ENCODE results near the gene RBBP6. TPM values are rescaled to one million over a fixed set of nuclear protein-coding genes. Genes with fewer than 3 reads are reported as not detected.

Gene RBBP6
- polyA plus RNA-seq, 1 donor = 61.8 TPM

DNA sequence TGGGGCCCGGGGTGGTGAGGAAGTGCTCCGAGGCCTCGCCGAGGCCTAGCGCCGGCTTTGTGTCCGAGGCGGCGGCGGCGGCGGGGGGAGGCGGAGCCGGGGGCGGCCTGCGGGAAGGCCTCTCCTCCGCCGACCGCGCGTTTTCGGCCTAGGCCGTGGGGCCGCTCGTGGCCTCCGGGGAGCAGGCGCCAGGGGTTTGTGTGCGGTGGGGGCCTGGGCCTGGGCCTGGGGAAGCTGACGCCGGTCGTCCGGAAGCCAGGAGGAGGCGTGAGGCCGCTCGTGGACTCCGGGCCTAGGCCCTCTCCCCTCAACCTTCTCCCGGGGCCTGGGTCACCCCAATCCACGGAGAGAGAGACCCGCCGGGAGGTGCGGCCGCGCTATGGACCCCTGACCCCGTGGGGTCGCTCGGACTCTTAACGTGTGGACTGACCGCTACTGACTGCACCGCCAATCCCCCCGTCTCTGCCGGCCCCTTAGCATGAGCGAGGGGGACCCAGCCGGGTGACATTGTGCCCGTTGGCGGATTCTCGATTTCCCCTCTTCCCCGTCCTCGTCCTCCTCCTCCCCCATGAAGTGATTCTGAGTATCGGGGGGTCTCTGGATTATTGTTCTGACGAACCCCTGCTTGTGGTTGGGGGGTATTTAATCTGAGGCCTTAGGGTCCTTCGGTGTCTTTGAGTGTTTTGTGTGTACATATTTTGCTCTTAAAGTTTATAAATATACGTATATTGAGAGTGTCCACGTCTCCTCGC, 660 bp downstream of the RBBP6 start:
- Histone ChIP-seq H3K27ac (ENCODE audit: low read length) (peak overlapping the region; percentile 100), H3K27me3 (ENCODE audit: control insufficient read depth, insufficient read depth, low read length) (no peaks in the 10 kb centered on the region), H3K4me3 (ENCODE audit: low read length) (peak overlapping the region; percentile 98), H3K4me1 (ENCODE audit: control insufficient read depth, insufficient read depth, low read length) (no peaks in the 10 kb centered on the region), H3K9me3 (ENCODE audit: control insufficient read depth, low read depth, low read length) (no peaks in the 10 kb centered on the region), H3K36me3 (ENCODE audit: control insufficient read depth, insufficient read depth, low read length) (no peaks in the 10 kb centered on the region)
- DNase-seq = peak; percentile 26 to 76
- 0% methylated on average over 3 of the region's 64 CpGs for WGBS (ENCODE audit: insufficient coverage, low lambda C conversion rate)

- H3K4me1 ChIP-seq (ENCODE audit: control insufficient read depth, insufficient read depth, low read length) = no peaks in the 10 kb centered on the region
- no CpG with 5 or more reads among the region's 12 CpGs for WGBS (ENCODE audit: insufficient coverage, low lambda C conversion rate)
- DNase-seq = peak in 1 of 2 donors; percentile 59
These were observed 1.3 kb downstream of the RBBP6 start for GRCh38 chr16:24540602-24541210.

DNA sequence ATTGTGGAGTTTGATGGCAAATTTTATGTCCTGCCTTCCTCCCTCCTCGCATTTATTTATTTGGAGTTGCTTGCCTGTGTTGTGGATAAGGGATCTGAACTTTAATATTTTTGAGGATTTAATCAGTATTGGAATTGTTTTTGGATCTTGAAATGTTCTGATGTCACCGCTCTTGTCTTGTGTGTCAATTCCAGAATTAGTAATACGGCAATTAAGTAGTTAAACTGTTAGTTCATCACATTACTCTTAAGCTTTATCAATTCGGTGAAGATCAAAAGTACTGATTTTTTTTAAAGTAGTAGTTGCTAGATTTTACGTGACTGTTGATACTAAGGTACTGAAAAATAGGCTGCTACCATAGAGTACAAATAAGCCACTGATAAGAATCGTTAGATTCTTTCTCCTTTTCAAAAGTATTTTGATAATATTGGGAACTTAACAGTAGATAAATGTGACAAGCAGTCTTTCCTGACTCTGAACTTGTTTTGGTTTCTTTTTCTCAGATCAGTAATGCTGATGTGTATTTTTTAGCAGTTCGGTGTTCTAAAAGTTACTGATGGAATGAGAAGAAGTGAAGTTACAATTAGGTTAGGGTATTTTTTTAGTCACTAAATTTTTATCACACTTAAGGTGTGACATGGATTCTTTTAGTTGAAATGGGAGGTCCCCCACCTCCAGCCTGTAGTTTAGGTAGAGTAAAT, 2.0 kb downstream of the RBBP6 start:
- Histone ChIP-seq H3K27ac (ENCODE audit: low read length) (peak overlapping the region; percentile 100), H3K4me3 (ENCODE audit: low read length) (peak overlapping the region; percentile 98), H3K36me3 (ENCODE audit: control insufficient read depth, insufficient read depth, low read length) (peaks cover 2% of the 10 kb centered on the region), H3K27me3 (ENCODE audit: control insufficient read depth, insufficient read depth, low read length) (no peaks in the 10 kb centered on the region), H3K9me3 (ENCODE audit: control insufficient read depth, low read depth, low read length) (no peaks in the 10 kb centered on the region), H3K4me1 (ENCODE audit: control insufficient read depth, insufficient read depth, low read length) (no peaks in the 10 kb centered on the region)
- WGBS (ENCODE audit: insufficient coverage, low lambda C conversion rate) = 0% methylated on average over 2 of the region's 7 CpGs
- peak in 1 of 2 donors; percentile 19 for DNase-seq

More at GRCh38 chr16:24540602-24541210, 1.3 kb downstream of the RBBP6 start:
- Histone ChIP-seq H3K27ac (ENCODE audit: low read length) (peak overlapping the region; percentile 100), H3K9me3 (ENCODE audit: control insufficient read depth, low read depth, low read length) (no peaks in the 10 kb centered on the region), H3K36me3 (ENCODE audit: control insufficient read depth, insufficient read depth, low read length) (no peaks in the 10 kb centered on the region), H3K27me3 (ENCODE audit: control insufficient read depth, insufficient read depth, low read length) (no peaks in the 10 kb centered on the region), H3K4me3 (ENCODE audit: low read length) (peak overlapping the region; percentile 98)

DNA sequence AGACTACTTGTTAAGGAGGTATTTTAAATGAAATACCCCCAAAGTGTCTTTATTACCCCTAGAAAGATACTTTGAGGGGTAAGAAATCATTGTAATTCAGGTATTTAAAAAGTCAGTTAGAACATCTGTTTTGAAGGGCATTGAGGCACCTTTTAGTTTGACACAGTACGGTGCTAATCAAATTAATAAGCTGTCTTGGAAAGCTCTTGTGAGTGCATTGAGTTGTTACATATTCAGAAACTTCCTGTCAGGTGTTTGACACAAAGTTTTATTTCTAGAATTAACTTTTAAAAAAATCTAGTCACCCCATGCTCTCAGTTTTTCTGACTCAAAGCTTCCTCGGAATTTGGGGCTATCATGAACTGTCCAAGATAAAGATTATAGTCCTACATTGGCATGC, 4.6 kb downstream of the RBBP6 start:
- H3K9me3 ChIP-seq (ENCODE audit: control insufficient read depth, low read depth, low read length) = no peaks in the 10 kb centered on the region
- no peaks in the 10 kb centered on the region for H3K27me3 ChIP-seq (ENCODE audit: control insufficient read depth, insufficient read depth, low read length)
- WGBS (ENCODE audit: insufficient coverage, low lambda C conversion rate) = 80% methylated on average over 1 of the region's 2 CpGs
- no peak overlapping the region for H3K4me3 ChIP-seq (ENCODE audit: low read length)
- H3K27ac ChIP-seq (ENCODE audit: low read length) = no peak overlapping the region
- no peak for DNase-seq
- H3K36me3 ChIP-seq (ENCODE audit: control insufficient read depth, insufficient read depth, low read length) = peaks cover 17% of the 10 kb centered on the region
- H3K4me1 ChIP-seq (ENCODE audit: control insufficient read depth, insufficient read depth, low read length) = no peaks in the 10 kb centered on the region

DNA sequence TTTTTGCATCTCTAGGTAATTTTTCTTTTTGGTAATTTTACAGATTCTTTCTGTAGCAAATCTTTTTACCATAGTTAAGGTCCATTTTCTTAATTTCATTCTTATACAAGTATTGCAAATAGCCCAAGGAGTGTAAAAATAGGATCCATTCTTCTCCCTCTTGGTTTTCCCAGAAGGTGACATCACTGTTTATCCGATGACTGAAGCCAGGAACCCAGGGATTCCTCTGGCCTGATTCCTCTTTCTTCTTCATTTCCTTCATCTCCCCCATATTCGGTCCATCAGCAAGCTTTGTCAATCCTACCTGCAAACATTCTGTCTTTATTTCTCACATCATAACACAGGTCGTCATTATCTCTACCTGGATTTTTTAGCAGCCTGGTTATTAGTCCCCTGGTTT, 5.3 kb downstream of the RBBP6 start:
- H3K4me1 ChIP-seq (ENCODE audit: control insufficient read depth, insufficient read depth, low read length) = no peaks in the 10 kb centered on the region

GRCh38 chr16:24550295-24550694, 10.9 kb downstream of the RBBP6 start:
- H3K36me3 ChIP-seq (ENCODE audit: control insufficient read depth, insufficient read depth, low read length) = peaks cover 32% of the 10 kb centered on the region
- 83% methylated on average over 1 of the region's 1 CpG for WGBS (ENCODE audit: insufficient coverage, low lambda C conversion rate)
- H3K4me1 ChIP-seq (ENCODE audit: control insufficient read depth, insufficient read depth, low read length) = no peaks in the 10 kb centered on the region

More for the DNA sequence above, 5.3 kb downstream of the RBBP6 start:
- Histone ChIP-seq H3K4me3 (ENCODE audit: low read length) (no peak overlapping the region), H3K27me3 (ENCODE audit: control insufficient read depth, insufficient read depth, low read length) (no peaks in the 10 kb centered on the region), H3K36me3 (ENCODE audit: control insufficient read depth, insufficient read depth, low read length) (peaks cover 22% of the 10 kb centered on the region), H3K9me3 (ENCODE audit: control insufficient read depth, low read depth, low read length) (no peaks in the 10 kb centered on the region), H3K27ac (ENCODE audit: low read length) (no peak overlapping the region)
- 60% methylated on average over 1 of the region's 3 CpGs for WGBS (ENCODE audit: insufficient coverage, low lambda C conversion rate)
- no peak for DNase-seq

GRCh38 chr16:24552705-24553246, 13.4 kb downstream of the RBBP6 start:
- WGBS (ENCODE audit: insufficient coverage, low lambda C conversion rate) = no CpG with 5 or more reads among the region's 1 CpG
- DNase-seq = no peak
- no peaks in the 10 kb centered on the region for H3K9me3 ChIP-seq (ENCODE audit: control insufficient read depth, low read depth, low read length)
- no peaks in the 10 kb centered on the region for H3K4me1 ChIP-seq (ENCODE audit: control insufficient read depth, insufficient read depth, low read length)
- no peak overlapping the region for H3K27ac ChIP-seq (ENCODE audit: low read length)
- no peak overlapping the region for H3K4me3 ChIP-seq (ENCODE audit: low read length)
- H3K36me3 ChIP-seq (ENCODE audit: control insufficient read depth, insufficient read depth, low read length) = peaks cover 40% of the 10 kb centered on the region
- H3K27me3 ChIP-seq (ENCODE audit: control insufficient read depth, insufficient read depth, low read length) = no peaks in the 10 kb centered on the region

More at GRCh38 chr16:24550295-24550694, 10.9 kb downstream of the RBBP6 start:
- no peak for DNase-seq
- H3K27ac ChIP-seq (ENCODE audit: low read length) = no peak overlapping the region
- no peak overlapping the region for H3K4me3 ChIP-seq (ENCODE audit: low read length)
- no peaks in the 10 kb centered on the region for H3K27me3 ChIP-seq (ENCODE audit: control insufficient read depth, insufficient read depth, low read length)
- H3K9me3 ChIP-seq (ENCODE audit: control insufficient read depth, low read depth, low read length) = no peaks in the 10 kb centered on the region

DNA sequence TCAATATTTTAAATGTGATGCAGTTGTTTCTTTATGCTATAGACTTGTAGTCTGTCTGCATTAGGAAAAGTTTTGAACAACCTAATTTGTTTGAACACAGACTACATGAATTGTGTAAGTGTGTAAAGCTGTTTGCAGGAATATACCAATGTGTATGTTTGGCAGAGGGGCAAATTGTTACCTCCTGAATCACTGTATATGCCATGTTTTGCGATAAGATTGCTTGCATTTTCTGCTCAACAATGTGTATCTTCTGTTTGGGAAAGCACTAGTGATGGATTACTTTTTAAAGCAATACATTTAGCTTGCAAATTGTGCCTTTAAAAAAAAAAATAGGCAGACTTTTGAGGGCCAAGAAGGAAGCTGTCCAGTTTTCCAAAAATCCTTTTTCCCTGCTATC, 14.6 kb downstream of the RBBP6 start:
- WGBS (ENCODE audit: insufficient coverage, low lambda C conversion rate) = 67% methylated on average over 1 of the region's 1 CpG
- no peak for DNase-seq
- Histone ChIP-seq H3K27ac (ENCODE audit: low read length) (no peak overlapping the region), H3K4me1 (ENCODE audit: control insufficient read depth, insufficient read depth, low read length) (no peaks in the 10 kb centered on the region), H3K27me3 (ENCODE audit: control insufficient read depth, insufficient read depth, low read length) (no peaks in the 10 kb centered on the region), H3K9me3 (ENCODE audit: control insufficient read depth, low read depth, low read length) (no peaks in the 10 kb centered on the region), H3K36me3 (ENCODE audit: control insufficient read depth, insufficient read depth, low read length) (peaks cover 43% of the 10 kb centered on the region), H3K4me3 (ENCODE audit: low read length) (no peak overlapping the region)

GRCh38 chr16:24555346-24555872, 16.0 kb downstream of the RBBP6 start:
- 100% methylated on average over 1 of the region's 6 CpGs for WGBS (ENCODE audit: insufficient coverage, low lambda C conversion rate)
- Histone ChIP-seq H3K27ac (ENCODE audit: low read length) (no peak overlapping the region), H3K9me3 (ENCODE audit: control insufficient read depth, low read depth, low read length) (no peaks in the 10 kb centered on the region), H3K27me3 (ENCODE audit: control insufficient read depth, insufficient read depth, low read length) (no peaks in the 10 kb centered on the region), H3K36me3 (ENCODE audit: control insufficient read depth, insufficient read depth, low read length) (peaks cover 44% of the 10 kb centered on the region), H3K4me1 (ENCODE audit: control insufficient read depth, insufficient read depth, low read length) (no peaks in the 10 kb centered on the region), H3K4me3 (ENCODE audit: low read length) (no peak overlapping the region)
- DNase-seq = no peak

DNA sequence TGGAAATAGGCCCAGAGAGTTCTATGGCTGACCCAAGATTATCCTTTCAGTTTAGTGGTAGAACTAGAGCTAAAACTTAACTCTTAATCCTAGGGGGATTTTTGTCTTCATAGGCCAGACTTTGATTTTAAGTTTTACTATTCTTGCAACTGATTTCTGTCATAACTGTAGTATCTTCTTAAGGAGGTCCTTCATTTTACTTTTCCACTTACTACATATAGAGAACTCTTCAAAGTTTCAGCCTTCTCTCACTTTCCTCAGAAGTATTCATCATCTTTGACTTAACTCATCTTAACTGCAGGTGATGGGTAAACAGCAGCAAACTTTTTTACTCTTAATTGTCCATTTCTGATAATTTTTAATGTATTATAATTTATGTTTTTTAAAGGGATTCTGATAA, 23.4 kb downstream of the RBBP6 start:
- H3K36me3 ChIP-seq (ENCODE audit: control insufficient read depth, insufficient read depth, low read length) = peaks cover 79% of the 10 kb centered on the region
- H3K9me3 ChIP-seq (ENCODE audit: control insufficient read depth, low read depth, low read length) = no peaks in the 10 kb centered on the region
- no peak overlapping the region for H3K27ac ChIP-seq (ENCODE audit: low read length)
- H3K4me3 ChIP-seq (ENCODE audit: low read length) = no peak overlapping the region
- H3K27me3 ChIP-seq (ENCODE audit: control insufficient read depth, insufficient read depth, low read length) = no peaks in the 10 kb centered on the region
- H3K4me1 ChIP-seq (ENCODE audit: control insufficient read depth, insufficient read depth, low read length) = no peaks in the 10 kb centered on the region
- DNase-seq = no peak
